H1 (cell line): Measurements from ENCODE around the gene TDRD6. TPM values are rescaled to one million over a fixed set of nuclear protein-coding genes. Genes with fewer than 3 reads are reported as not detected.

ENCODE experiments used
- EZH2 ChIP-seq: fragments of 200-600 bp; sonication (generic); IDR thresholded peaks from 2 replicates; pipeline ENCODE4 v1.7.1; 2012; ENCODE audit warnings: low read depth, mild to moderate bottlenecking, moderate library complexity, low read length, inconsistent platforms; ENCODE audit not compliant: severe bottlenecking
- POLR2AphosphoS5 ChIP-seq: IDR thresholded peaks from 2 replicates; pipeline ENCODE4 v1.6.1; 2011; ENCODE audit warnings: low read depth, low read length
- TAF7 ChIP-seq: optimal IDR thresholded peaks from 2 replicates; pipeline ENCODE3; 2011; ENCODE audit warnings: low read depth, mild to moderate bottlenecking, inconsistent platforms, low read length, moderate library complexity, borderline replicate concordance
- polyA plus RNA-seq, 7 experiments: library from polyadenylated mRNA; depleted of rRNA in 3 of 7; stranded (reverse) in 5 of 7; unstranded in 2 of 7; fragments of >200 nt in 5 of 7; fragments of 200-250 nt in 2 of 7; gene quantifications; 1 replicate in 5 of 7; 2 replicates in 1 of 7; 4 replicates in 1 of 7; pipeline versions ENCODE4 v1.2.1 to v1.2.3, GENCODE V29; 2011 to 2013; ENCODE audit warnings: missing spikeins in 2 of 7, mixed read lengths in 2 of 7
- total RNA-seq: library from RNA; stranded (reverse); fragmentation: NEBNext Ultra II Directional; extraction: Animal tissue kit (Norgen Biotek cat#: 25700); gene quantifications from 2 replicates; pipeline ENCODE4 v1.2.1, GENCODE V29; 2021

The TDRD6 gene
- total and polyA plus RNA-seq, 2 of the 8 experiments (the other 6 are each of a cell fraction or from before 2014, with no cell fraction given) = 0.06 to 0.19 TPM

DNA sequence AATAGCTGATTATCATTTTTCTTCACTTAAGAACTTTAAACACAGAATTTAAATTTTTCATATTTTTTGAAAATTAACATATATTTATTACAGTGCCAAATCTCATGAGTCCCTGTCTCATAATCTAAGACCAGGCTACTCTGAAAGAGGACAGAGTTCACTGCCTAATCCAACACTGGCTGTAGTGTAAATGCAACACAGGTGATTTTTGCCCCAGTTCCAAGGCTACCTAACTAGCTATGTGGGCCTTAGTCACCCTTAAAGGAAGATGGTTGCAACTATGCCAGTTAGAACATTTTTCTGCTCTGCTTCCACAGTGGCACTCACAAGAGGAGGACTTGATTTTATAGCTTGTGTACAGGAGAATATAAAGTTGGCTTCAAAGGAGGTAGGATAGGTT lies 30.0 kb upstream of the TDRD6 start (continued):
- TF ChIP-seq EZH2 (no peak), POLR2AphosphoS5 (no peak), TAF7 (no peak)
- TF ChIP-seq, all 59 proteins: peak for 0
